GM12878 (cell line): ENCODE measurements around the gene MT1E. TPM values are rescaled to one million over a fixed set of nuclear protein-coding genes. Genes with fewer than 3 reads are reported as not detected.

Experiments
- ATF3 ChIP-seq: IDR thresholded peaks from 2 replicates; pipeline ENCODE4 v1.6.1; 2011; ENCODE audit warnings: low read depth, mild to moderate bottlenecking, low read length, moderate library complexity, borderline replicate concordance; ENCODE audit errors: extremely low read depth
- BMI1 ChIP-seq: fragments of 450-650 bp; IDR thresholded peaks from 2 replicates; pipeline ENCODE4 v1.6.1; 2016; ENCODE audit warnings: mild to moderate bottlenecking, moderate library complexity, borderline replicate concordance
- E2F4 ChIP-seq: IDR thresholded peaks from 2 replicates; pipeline ENCODE4 v1.6.1; 2012; ENCODE audit warnings: low read depth, low read length, improper control_type of control experiment
- FOXM1 ChIP-seq: IDR thresholded peaks from 2 replicates; pipeline ENCODE4 v1.6.1; 2012; ENCODE audit warnings: low read depth, mild to moderate bottlenecking, inconsistent platforms, low read length, moderate library complexity
- HDAC2 ChIP-seq: fragments of 200-600 bp; sonication (generic); IDR thresholded peaks from 2 replicates; pipeline ENCODE4 v1.6.1; 2017
- HDAC6 ChIP-seq: fragments of 200-600 bp; sonication (generic); IDR thresholded peaks from one replicate; pipeline ENCODE4 v1.8.0; 2017; ENCODE audit warnings: antibody characterized with exemption; ENCODE audit not compliant: unreplicated experiment
- NKRF ChIP-seq: fragments of 450-650 bp; conservative IDR thresholded peaks from 2 replicates; pipeline ENCODE4 v1.6.1; 2017; ENCODE audit warnings: mild to moderate bottlenecking, moderate library complexity
- PAX5 ChIP-seq: IDR thresholded peaks from 2 replicates; pipeline ENCODE4 v1.6.1; 2011; ENCODE audit warnings: low read depth, low read length, borderline replicate concordance
- POLR2AphosphoS2 ChIP-seq: IDR thresholded peaks from 2 replicates; pipeline ENCODE4 v1.6.1; 2011; ENCODE audit warnings: low read depth, mild to moderate bottlenecking, low read length, improper control_type of control experiment, moderate library complexity
- SIX5 ChIP-seq: IDR thresholded peaks from 2 replicates; pipeline ENCODE4 v1.6.1; 2011; ENCODE audit warnings: mild to moderate bottlenecking, low read depth, low read length, moderate library complexity; ENCODE audit not compliant: severe bottlenecking
- SP1 ChIP-seq: IDR thresholded peaks from one replicate; pipeline ENCODE4 v1.6.1; 2011; ENCODE audit warnings: low read depth, low read length
- SREBF1 ChIP-seq: IDR thresholded peaks from 2 replicates; pipeline ENCODE4 v1.6.1; 2012; ENCODE audit warnings: mild to moderate bottlenecking, low read length
- USF2 ChIP-seq: IDR thresholded peaks from 2 replicates; pipeline ENCODE4 v1.6.1; 2011; ENCODE audit warnings: low read depth, low read length, improper control_type of control experiment, borderline replicate concordance
- polyA plus RNA-seq, 11 experiments: library from polyadenylated mRNA; depleted of rRNA in 4 of 11; unstranded in 6 of 11; stranded (reverse) in 5 of 11; fragments of >200 nt; fragmentation: Nextera tagmentation in 4 of 11; fragmentation: Illumina TruSeq in 1 of 11; extraction: Ambion mirVana in 4 of 11; extraction: Trizol in 1 of 11; gene quantifications; 1 replicate in 1 of 11; 2 replicates in 10 of 11; pipeline versions ENCODE4 v1.2.1 to v1.2.3, GENCODE V29; 2011 to 2016; ENCODE audit warnings: inconsistent platforms in 2 of 11, missing spikeins in 2 of 11, low read depth in 1 of 11
- total RNA-seq, 4 experiments: library from RNA; depleted of rRNA in 3 of 4; stranded (reverse); fragments of >200 nt in 3 of 4; fragmentation: Illumina TruSeq in 1 of 4; extraction: Trizol in 1 of 4; gene quantifications; 2 replicates each; pipeline versions ENCODE4 v1.2.1 to v1.2.3, GENCODE V29; 2013 to 2021

Gene MT1E
- total and polyA plus RNA-seq, 10 of the 15 experiments (the other 5 are each of a cell fraction or from before 2014, with no cell fraction given), result 5.8 to 22.3 (median 16.5) TPM

GRCh38 chr16:56634715-56635440 is 9.3 kb downstream of the MT1E start (continued):
- no peak for TF ChIP-seq NKRF
- no peak for TF ChIP-seq FOXM1
- no peak for TF ChIP-seq HDAC6
- no peak for TF ChIP-seq SIX5
- TF ChIP-seq ATF3, result no peak
- no peak for TF ChIP-seq POLR2AphosphoS2
- TF ChIP-seq HDAC2, result no peak
- no peak for TF ChIP-seq E2F4
- no peak for TF ChIP-seq BMI1
- no peak for TF ChIP-seq USF2
- TF ChIP-seq SREBF1, result no peak
- no peak for TF ChIP-seq SP1
- no peak for TF ChIP-seq PAX5
